Hepatocyte (in vitro differentiated cells): ENCODE data around the gene CRACR2A. TPM values are rescaled to one million over a fixed set of nuclear protein-coding genes. Genes with fewer than 3 reads are reported as not detected.

Experiments
- DNase-seq: peaks from one replicate; pipeline ENCODE4 v3.0.0-alpha.2; 2016; ENCODE audit warnings: low spot score
- H2AFZ ChIP-seq: fragments of 200-600 bp; sonication (generic); 2 replicates; pipeline ENCODE4 v1.6.0; 2016; ENCODE audit warnings: antibody characterized with exemption, mild to moderate bottlenecking
- H3K27ac ChIP-seq: fragments of 200-600 bp; sonication (generic); 2 replicates; pipeline ENCODE4 v1.5.1; 2016; ENCODE audit warnings: mild to moderate bottlenecking
- H3K27me3 ChIP-seq: fragments of 200-600 bp; sonication (generic); 2 replicates; pipeline ENCODE4 v1.6.1; 2016
- H3K36me3 ChIP-seq: fragments of 200-600 bp; sonication (generic); replicated peaks from 2 replicates; pipeline ENCODE4 v1.5.1; 2016; ENCODE audit warnings: low read depth; ENCODE audit not compliant: insufficient read depth
- H3K4me1 ChIP-seq: fragments of 200-600 bp; sonication (generic); 2 replicates; pipeline ENCODE4 v1.5.1; 2016; ENCODE audit warnings: mild to moderate bottlenecking, moderate library complexity; ENCODE audit not compliant: insufficient read depth
- H3K4me2 ChIP-seq: fragments of 200-600 bp; sonication (generic); 2 replicates; pipeline ENCODE4 v1.6.0; 2016
- H3K4me3 ChIP-seq: fragments of 200-600 bp; sonication (generic); 2 replicates; pipeline ENCODE4 v1.5.1; 2016; ENCODE audit warnings: mild to moderate bottlenecking
- H3K79me2 ChIP-seq: fragments of 200-600 bp; sonication (generic); 2 replicates; pipeline ENCODE4 v1.6.0; 2017; ENCODE audit warnings: mild to moderate bottlenecking
- H3K9me2 ChIP-seq: fragments of 200-600 bp; sonication (generic); replicated peaks from 2 replicates; pipeline ENCODE4 v1.6.0; 2017; ENCODE audit warnings: mild to moderate bottlenecking; ENCODE audit not compliant: insufficient read depth
- H3K9me3 ChIP-seq: fragments of 200-600 bp; sonication (generic); 2 replicates; pipeline ENCODE4 v1.5.1; 2016; ENCODE audit warnings: low read depth, mild to moderate bottlenecking
- H4K20me1 ChIP-seq: fragments of 200-600 bp; sonication (generic); 2 replicates; pipeline ENCODE4 v1.6.0; 2016; ENCODE audit warnings: mild to moderate bottlenecking; ENCODE audit not compliant: insufficient read depth, poor library complexity, severe bottlenecking
- CTCF ChIP-seq: fragments of 200-600 bp; sonication (generic); IDR thresholded peaks from 2 replicates; pipeline ENCODE4 v1.5.1; 2016; ENCODE audit warnings: antibody characterized with exemption, mild to moderate bottlenecking; ENCODE audit not compliant: poor library complexity
- EZH2 ChIP-seq: fragments of 200-600 bp; sonication (generic); IDR thresholded peaks from 2 replicates; pipeline ENCODE4 v1.6.1; 2016; ENCODE audit warnings: antibody characterized with exemption, mild to moderate bottlenecking, borderline replicate concordance
- EZH2phosphoT487 ChIP-seq: fragments of 200-600 bp; sonication (generic); IDR thresholded peaks from one replicate; pipeline ENCODE4 v1.6.1; 2018; ENCODE audit warnings: antibody characterized with exemption, mild to moderate bottlenecking, low read depth, moderate library complexity; ENCODE audit not compliant: unreplicated experiment, severe bottlenecking
- WGBS: methylation state at CpG from one replicate; pipeline ENCODE4 v1.1.6; 2016; ENCODE audit warnings: low lambda C conversion rate; ENCODE audit errors: missing lambda C conversion rate; 5-methylcytosine and 5-hydroxymethylcytosine counted together
- polyA plus RNA-seq: library from polyadenylated mRNA; unstranded; fragments of >200 nt; fragmentation: Nextera tagmentation; extraction: Ambion mirVana; gene quantifications from 2 replicates; pipeline ENCODE4 v1.2.1, GENCODE V29; 2016
- total RNA-seq: library from RNA; depleted of rRNA; stranded (reverse); fragments of >200 nt; gene quantifications from 2 replicates; pipeline ENCODE4 v1.2.3, GENCODE V29; 2014

The CRACR2A gene
- total and polyA plus RNA-seq, 2 experiments from 2014 or later: 0.30 to 0.80 TPM

DNA sequence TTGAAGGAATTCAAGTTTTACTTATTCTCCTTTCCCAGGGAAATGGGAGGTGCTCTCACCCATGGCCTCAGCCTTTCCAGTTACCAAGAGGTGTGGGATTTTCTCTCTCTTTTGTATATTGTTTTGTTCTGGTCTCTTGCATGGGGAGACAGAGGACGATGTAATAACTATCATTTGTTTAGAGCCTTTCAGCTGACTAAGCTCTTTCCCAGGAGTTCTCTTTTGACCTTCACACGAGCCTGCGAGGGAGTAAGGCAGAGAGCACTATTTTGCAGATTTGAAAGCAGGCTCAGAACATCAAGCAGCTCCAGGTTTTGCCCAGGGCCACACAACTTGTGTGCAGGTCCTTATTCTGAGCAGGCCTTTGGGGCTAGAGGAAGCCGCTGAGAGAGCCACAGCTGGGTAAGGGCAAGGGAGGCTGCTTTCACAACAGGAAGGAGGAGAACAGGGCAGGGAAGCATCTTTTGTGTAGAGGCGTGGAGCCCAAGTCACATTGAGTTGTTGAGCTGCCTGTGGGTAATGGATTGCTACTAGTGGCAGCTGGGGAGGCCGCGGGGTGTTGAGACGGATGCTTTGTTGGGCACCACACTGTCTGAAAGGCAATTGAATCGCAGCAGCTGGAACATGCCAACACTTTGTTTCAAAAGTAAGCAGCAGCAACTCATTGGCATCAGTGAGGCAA is 145.7 kb downstream of the CRACR2A start:
- WGBS: 77% methylated on average over 9 of the region's 9 CpGs
- DNase-seq: no peak

DNA sequence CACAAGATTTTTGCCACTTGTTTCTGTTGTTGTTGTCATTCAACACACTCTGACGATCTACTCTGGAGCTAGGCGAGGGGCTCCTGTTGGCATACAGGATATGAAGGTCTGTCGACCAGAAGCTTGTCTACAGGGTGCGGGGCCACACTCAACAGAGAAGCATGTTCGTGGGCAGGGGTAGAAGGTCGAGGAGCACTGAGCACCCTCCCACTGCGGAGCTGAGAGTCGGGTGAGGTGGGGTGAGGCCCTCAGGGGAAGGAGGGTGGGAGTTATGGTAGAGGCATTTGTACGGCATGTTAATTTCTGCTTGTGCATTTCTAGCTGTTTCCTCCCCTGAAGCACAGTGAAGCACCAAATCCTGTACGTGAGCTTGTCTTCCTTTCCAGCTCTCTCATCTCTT is 146.8 kb downstream of the CRACR2A start:
- Histone ChIP-seq H3K9me3 (no peaks in the 10 kb centered on the region), H3K4me1 (no peaks in the 10 kb centered on the region), H3K36me3 (no peaks in the 10 kb centered on the region), H4K20me1 (no peaks in the 10 kb centered on the region), H3K27ac (no peak overlapping the region), H2AFZ (no peak overlapping the region), H3K4me3 (no peak overlapping the region), H3K27me3 (peaks cover 36% of the 10 kb centered on the region), H3K79me2 (no peaks in the 10 kb centered on the region), H3K4me2 (no peak overlapping the region), H3K9me2 (no peaks in the 10 kb centered on the region)
- no peak for TF ChIP-seq CTCF
- TF ChIP-seq EZH2: no peak
- TF ChIP-seq EZH2phosphoT487: no peak
- no peak for DNase-seq
- 74% methylated on average over 10 of the region's 10 CpGs for whole genome bisulfite sequencing

More for the DNA sequence above, 145.7 kb downstream of the CRACR2A start:
- Histone ChIP-seq H2AFZ (no peak overlapping the region), H3K79me2 (no peaks in the 10 kb centered on the region), H3K4me3 (no peak overlapping the region), H3K27ac (no peak overlapping the region), H3K4me1 (no peaks in the 10 kb centered on the region), H3K4me2 (no peak overlapping the region), H4K20me1 (no peaks in the 10 kb centered on the region), H3K9me2 (no peaks in the 10 kb centered on the region), H3K36me3 (no peaks in the 10 kb centered on the region), H3K9me3 (no peaks in the 10 kb centered on the region), H3K27me3 (peaks cover 32% of the 10 kb centered on the region)
- TF ChIP-seq CTCF (no peak), EZH2phosphoT487 (no peak), EZH2 (no peak)

DNA sequence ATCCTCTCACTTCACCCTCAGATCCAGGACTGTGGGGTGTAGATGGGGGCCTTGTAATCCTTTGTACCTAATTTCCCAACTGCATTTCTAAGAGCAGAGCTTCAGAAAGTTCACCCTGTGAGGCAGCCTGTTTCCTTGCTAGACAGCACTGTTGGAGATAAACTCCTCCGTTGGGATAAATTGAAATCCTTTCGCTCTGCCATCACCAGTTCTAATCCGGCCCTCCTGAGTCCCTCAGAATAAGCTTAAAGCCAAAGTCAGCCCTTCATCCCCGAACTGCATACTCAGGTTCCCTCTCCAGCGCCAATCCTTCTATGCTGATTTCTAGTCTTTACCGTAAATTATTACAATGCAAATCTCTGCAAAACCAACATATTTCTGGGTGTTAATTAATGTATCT is 147.2 kb downstream of the CRACR2A start:
- no peaks in the 10 kb centered on the region for H3K79me2 ChIP-seq
- H3K9me3 ChIP-seq: no peaks in the 10 kb centered on the region
- DNase-seq: no peak
- no peaks in the 10 kb centered on the region for H3K4me1 ChIP-seq
- 55% methylated on average over 6 of the region's 6 CpGs for WGBS
- no peak overlapping the region for H3K27ac ChIP-seq
- H3K4me2 ChIP-seq: no peak overlapping the region
- H3K4me3 ChIP-seq: no peak overlapping the region
- H3K9me2 ChIP-seq: no peaks in the 10 kb centered on the region
- no peaks in the 10 kb centered on the region for H4K20me1 ChIP-seq
- no peaks in the 10 kb centered on the region for H3K36me3 ChIP-seq
- H2AFZ ChIP-seq: no peak overlapping the region
- TF ChIP-seq EZH2 (no peak), CTCF (no peak), EZH2phosphoT487 (no peak)
- H3K27me3 ChIP-seq: peaks cover 41% of the 10 kb centered on the region
